Measurements from ENCODE around the gene PER1.

GRCh38 chr17:8137645-8138373, 14.4 kb downstream of the PER1 start:
- TF ChIP-seq MYC (IDR thresholded peaks at IDR 0.05; ENCODE audit: low read depth, low read length) (no peak), CTCF (IDR thresholded peaks at IDR 0.05; ENCODE audit: low read depth, low read length) (no peak)

Data from NB4 (cell line).